ENCODE data around the gene MAP2K2.

DNA sequence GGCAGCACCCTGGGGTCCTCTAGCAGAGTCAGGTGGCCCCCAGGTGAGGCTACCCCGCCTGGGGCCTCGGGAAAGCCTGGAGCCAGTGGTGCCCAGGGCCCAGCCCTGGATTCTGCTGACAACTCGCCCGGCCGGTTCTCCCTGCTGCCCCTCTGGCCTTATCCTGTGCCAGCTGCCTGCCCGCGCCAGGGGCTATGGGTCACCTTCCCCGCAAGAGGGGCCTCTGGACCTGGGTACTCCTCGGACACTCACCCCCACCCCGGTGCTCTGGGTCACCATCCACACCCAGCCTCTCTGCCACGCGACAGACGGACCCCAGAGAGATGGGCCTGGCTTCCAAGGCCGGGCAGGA, 81.2 kb downstream of the MAP2K2 start:
- TF ChIP-seq, protein P1, sequence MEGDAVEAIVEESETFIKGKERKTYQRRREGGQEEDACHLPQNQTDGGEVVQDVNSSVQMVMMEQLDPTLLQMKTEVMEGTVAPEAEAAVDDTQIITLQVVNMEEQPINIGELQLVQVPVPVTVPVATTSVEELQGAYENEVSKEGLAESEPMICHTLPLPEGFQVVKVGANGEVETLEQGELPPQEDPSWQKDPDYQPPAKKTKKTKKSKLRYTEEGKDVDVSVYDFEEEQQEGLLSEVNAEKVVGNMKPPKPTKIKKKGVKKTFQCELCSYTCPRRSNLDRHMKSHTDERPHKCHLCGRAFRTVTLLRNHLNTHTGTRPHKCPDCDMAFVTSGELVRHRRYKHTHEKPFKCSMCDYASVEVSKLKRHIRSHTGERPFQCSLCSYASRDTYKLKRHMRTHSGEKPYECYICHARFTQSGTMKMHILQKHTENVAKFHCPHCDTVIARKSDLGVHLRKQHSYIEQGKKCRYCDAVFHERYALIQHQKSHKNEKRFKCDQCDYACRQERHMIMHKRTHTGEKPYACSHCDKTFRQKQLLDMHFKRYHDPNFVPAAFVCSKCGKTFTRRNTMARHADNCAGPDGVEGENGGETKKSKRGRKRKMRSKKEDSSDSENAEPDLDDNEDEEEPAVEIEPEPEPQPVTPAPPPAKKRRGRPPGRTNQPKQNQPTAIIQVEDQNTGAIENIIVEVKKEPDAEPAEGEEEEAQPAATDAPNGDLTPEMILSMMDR (IDR thresholded peaks at IDR 0.05; ENCODE audit: low read depth, low read length, missing input control) = no peak
- TF ChIP-seq, protein P2, sequence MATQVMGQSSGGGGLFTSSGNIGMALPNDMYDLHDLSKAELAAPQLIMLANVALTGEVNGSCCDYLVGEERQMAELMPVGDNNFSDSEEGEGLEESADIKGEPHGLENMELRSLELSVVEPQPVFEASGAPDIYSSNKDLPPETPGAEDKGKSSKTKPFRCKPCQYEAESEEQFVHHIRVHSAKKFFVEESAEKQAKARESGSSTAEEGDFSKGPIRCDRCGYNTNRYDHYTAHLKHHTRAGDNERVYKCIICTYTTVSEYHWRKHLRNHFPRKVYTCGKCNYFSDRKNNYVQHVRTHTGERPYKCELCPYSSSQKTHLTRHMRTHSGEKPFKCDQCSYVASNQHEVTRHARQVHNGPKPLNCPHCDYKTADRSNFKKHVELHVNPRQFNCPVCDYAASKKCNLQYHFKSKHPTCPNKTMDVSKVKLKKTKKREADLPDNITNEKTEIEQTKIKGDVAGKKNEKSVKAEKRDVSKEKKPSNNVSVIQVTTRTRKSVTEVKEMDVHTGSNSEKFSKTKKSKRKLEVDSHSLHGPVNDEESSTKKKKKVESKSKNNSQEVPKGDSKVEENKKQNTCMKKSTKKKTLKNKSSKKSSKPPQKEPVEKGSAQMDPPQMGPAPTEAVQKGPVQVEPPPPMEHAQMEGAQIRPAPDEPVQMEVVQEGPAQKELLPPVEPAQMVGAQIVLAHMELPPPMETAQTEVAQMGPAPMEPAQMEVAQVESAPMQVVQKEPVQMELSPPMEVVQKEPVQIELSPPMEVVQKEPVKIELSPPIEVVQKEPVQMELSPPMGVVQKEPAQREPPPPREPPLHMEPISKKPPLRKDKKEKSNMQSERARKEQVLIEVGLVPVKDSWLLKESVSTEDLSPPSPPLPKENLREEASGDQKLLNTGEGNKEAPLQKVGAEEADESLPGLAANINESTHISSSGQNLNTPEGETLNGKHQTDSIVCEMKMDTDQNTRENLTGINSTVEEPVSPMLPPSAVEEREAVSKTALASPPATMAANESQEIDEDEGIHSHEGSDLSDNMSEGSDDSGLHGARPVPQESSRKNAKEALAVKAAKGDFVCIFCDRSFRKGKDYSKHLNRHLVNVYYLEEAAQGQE (IDR thresholded peaks at IDR 0.05) = no peak
- TF ChIP-seq, protein P3, sequence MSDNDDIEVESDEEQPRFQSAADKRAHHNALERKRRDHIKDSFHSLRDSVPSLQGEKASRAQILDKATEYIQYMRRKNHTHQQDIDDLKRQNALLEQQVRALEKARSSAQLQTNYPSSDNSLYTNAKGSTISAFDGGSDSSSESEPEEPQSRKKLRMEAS (IDR thresholded peaks at IDR 0.05) = no peak
- TF ChIP-seq YY1 (IDR thresholded peaks at IDR 0.05) (no peak), NR2F2 (IDR thresholded peaks at IDR 0.05) (no peak), JUND (IDR thresholded peaks at IDR 0.05) (no peak), GABPA (IDR thresholded peaks at IDR 0.05 in 1 of 2, conservative IDR thresholded peaks at IDR 0.05 in 1 of 2) (no peak), SP1 (IDR thresholded peaks at IDR 0.05) (no peak)

Data from liver (tissue), 3 donors.